ENCODE data around the gene PRODH2.
"Not testable (repeated sequence)": the region's sequence is repeated elsewhere in the genome, so short reads cannot be mapped to it uniquely, and the experiment has no call there.

PRODH2 gene

DNA sequence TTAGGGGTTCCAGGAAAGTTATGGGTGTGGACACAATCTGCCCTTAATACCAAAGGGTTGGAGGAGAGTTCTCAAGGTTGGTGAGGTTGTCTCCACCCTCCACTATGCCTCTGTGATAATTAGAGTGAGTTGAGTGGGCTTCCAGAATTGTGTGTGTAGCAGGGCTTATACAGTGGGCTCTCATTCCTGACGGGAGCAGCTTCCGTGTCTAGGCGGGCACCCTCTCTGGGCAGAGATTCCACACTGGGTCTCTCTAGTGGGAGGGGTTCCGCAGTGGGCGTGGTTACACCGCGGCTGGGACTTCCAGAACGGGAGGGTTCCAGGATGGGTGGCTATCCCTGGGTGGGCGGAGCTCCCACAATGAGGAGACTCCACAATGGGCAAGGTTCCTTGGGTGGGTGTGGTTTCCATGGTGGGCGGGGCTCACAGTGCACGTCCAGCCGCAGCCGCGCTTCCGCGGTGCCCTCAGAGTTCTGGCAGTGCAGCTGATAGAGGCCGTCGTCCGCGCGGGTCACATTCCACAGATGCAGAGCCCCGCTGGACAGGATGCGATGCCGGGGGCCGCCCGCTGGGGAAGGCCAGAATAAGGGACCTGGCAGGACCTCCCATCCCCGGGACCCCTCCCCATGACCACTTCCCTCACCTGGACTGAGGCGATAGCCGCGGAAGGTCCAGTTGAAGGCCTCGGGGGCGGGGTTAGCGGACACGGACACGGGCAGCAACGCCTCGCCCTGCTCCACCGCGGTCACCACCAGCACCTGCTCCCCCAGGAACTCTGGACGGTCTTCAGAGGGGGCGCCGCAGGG is 31.2 kb upstream of the PRODH2 start:
- DNase-seq: peak; percentile 74

DNA sequence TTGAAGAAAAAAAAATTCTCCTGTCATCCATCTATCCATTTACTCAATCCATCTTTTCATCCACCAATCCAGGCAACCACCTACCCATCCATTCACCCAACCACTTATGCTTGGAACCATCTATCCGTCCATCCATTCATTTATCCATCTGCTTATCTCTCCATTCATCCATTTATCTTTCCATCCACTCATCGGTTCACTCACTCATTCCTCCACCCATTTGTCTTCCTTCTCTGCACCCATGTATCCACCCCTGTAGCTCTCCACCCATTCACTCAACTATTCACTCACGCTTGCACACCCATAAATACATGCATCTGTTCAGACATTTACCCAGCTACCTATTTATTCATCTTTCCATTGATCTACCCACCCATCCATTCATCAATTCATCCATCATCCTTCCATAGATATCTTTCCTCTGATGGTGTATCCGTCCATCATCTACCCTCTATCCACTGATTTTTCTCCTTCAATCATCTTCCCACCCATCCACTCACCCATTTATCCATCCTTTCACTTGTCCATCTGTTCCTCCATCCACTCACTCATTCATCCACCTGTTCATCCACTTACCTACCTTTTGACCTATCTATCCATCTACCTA is 30.1 kb upstream of the PRODH2 start:
- no peak for DNase-seq

DNA sequence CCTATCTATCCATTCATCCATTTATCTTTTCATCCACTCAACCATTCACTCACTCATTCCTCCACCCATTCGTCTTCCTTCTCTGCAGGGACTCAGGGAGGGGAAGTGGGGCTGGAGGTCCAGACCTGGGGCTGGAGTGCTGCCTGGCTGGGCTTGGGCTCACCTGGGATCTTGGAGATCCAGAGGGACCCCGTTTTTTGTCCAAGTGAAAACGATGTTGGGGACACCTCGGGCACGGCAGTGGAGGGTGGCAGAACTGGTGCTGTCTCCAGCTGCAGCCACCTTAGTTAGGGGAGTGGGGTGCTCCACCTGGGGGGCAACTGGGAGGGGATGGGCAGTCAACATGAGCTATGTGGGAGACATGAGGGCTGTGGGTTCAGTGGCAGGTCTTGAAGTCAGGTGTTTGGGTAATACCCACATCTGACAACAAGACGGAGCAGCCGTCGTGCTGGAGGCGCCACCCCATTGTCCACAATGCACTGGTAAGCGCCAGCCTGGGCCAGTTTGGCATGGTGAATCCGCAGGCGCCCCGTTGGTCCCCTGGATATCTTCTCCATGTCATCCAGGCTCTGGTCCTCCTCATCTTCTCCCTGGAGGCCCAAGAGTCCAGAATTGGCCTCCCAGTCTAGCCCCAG is 29.4 kb upstream of the PRODH2 start:
- no peak for DNase-seq

DNA sequence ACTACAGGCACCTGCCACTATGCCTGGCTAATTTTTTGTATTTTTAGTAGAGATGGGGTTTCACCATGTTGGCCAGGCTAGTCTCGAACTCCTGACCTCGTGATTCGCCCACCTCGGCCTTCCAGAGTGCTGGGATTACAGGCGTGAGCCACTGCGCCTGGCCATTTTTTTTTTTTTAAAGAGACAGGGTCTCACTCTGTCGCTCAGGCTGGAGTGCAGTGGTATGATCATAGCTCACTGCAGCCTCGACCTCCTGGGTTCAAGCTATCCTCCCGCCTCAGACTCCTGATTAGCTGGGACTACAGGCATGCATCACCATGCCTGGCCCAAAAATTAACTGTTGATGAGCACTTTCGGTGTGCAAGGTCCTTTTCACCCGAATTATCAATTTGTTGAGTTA is 23.5 kb upstream of the PRODH2 start:
- DNase-seq: not testable (repeated sequence)

DNA sequence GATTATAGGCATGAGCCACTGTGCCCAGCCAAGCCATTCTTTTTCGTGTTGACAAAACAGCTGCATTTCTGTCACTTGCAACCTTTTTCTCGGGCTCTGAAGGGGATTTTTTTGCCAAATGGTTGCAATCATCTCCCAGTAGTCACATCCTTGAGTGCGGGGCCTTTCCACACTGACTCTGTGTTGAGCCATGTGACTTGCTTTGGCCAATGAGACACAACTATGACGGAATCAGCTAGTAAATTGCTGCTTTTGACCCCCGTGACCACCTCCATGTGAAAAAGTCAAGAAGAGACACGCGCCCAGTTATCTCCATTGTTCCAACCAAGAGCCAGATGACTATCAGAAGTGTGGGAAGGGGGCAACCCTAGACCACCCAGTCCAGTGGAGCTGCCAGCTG is 21.3 kb upstream of the PRODH2 start:
- no peak for DNase-seq

DNA sequence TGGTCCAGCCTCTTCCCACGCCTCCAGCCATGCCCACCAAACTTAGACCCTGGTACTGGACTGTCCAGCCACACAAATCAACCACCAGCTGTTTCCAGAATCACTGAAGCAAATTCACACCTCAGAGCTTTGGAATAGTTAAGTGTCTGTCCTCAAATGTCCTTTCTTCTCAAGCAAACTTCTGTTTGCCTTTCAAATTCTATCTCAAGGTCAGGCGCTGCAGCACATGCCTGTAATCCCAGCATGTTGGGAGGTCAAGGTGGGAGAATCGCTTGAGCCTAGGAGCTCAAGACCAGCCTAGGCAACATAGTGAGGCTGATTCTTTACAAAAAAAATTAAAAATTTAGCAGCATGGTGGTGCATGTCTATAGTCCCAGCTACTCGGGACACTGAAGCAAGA is 19.4 kb upstream of the PRODH2 start:
- no peak for DNase-seq

DNA sequence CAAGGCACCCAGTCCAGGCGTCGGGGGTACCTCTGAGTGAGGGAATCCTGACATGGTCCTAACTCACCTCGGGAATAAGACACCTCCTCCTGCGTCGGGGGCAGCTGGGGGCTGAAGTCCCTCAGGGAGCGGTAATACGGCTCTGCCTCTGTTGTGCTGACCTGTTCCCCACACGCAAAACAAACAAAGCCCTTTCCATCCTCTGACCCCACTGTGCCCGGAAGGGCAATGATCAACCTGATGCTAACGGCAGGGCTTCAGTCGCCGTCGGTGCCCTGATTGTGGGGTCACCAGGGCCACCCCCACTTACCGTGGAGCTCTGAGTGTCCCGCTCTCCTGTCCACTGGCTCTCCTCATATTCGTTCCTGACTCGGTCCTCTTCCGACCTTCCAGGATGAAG is 18.3 kb upstream of the PRODH2 start:
- DNase-seq: no peak

DNA sequence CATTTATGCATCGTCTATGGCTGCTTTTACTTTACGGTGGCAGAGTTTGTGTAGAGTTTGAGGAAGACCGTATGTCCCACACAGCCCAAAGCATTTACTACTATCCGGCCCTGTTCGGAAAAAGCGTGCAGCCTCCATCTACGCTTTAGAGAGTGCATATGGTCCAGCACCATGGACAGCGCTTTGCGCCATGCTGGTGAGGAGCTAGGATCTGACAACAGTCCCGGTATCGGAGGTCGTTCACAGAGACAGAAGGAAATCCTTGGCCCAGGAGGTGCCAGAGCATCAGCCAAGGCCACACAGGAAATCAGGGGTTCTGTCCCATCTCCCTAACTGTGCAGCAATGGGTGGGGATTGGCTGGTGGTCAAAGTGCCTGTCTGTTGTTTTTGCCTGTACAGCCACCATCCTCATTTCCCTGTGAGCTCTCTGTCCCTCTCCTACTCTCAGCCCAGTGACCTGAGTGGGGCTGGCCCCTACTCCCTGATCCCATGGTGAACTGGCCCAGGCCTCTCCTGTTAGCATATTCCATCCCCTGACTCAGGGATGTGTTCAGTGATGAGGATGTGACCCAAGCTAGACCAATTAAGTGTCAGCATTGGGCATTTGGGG is 16.2 kb upstream of the PRODH2 start:
- no peak for DNase-seq

DNA sequence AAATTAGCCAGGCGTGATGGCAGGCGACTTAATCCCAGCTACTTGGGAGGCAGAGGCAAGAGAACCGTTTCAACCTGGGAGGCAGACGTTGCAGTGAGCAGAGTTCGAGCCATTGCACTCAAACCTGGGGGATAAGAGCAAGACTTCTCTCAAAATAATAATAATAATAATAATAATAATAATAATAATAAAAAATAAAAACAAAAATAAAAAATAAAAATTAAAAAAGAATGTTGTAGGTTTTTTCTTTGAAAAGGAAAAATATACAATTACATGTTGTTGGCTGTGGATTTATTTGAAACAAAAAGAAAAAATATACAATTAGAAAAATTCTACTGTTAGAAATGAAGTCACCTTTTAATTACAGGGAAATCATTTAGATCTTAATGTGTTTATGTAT is 11.5 kb upstream of the PRODH2 start:
- DNase-seq: no peak

DNA sequence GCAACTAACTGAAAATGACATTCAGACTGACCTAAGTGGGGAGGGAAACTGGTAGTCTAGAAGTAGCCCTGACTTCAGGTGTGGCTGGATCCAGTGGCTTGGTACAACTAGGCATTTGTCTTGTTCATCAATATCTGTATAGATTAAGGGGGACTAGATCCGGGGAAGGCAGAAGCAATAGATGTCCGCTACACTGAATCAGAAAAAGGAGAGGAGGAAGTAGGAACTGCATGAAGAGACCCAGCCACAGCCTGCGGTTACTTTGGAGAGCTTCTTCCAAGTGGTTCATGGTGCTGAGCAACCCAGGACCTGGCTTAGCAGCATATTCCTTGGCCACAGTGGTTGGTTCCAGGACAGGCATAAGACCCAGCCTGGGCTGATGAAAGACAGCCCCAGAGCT is 9.9 kb upstream of the PRODH2 start:
- DNase-seq: no peak

DNA sequence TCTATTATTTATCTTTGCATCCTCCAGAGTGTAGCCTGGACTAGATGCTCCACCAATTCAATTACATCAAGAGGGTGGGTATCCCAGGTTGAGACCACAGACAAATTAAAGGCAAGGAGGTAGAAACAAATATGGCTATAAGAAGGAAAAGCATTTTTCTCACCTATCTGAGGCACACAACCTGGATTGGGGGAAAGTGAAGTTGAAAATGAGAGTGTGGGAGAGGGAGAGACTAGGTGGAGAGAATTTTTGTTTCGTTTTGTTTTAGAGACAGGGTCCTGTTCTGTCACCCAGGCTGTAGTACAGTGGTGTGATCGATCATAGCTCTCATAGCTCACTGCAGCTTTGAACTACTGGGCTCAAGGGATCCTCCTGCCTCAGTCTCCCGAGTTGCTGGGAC is 5.8 kb upstream of the PRODH2 start:
- DNase-seq: no peak

DNA sequence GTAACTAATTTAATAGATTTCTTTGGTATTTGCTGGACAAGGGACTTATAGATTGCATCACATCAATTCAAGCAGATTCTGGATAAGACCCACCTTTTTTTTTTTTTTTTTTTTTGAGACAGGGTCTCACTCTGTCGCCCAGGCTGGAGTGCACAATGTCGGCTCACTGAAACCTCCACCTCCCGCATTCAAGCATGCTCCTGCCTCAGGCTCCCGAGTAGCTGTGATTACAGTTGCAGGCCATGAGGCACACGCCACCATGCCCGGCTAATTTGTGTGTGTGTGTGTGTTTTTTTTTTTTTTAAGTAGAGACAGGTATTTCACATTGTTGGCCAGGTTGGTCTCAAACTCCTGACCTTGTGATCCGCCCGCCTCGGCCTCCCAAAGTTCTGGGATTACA is 4.2 kb upstream of the PRODH2 start:
- DNase-seq: no peak

DNA sequence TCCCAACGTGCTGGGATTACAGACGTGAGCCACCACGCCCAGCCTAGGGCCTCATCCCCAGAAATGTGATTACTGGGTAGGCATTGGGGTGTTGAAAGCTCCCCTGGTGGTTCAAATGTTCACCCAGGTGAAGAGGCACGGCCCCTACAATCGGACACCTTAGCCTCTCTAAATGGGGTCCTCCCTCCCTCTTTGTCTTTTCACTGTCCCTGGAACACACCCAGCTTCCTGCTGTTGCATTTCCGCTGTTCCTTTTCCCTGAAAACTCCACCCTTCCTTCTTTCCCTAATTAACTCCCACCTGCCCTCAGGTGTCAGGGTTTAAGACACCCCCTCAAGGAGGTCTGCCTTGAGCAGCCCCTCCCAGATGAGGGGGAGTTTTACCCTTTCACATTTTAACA is 3.6 kb upstream of the PRODH2 start:
- no peak for DNase-seq

DNA sequence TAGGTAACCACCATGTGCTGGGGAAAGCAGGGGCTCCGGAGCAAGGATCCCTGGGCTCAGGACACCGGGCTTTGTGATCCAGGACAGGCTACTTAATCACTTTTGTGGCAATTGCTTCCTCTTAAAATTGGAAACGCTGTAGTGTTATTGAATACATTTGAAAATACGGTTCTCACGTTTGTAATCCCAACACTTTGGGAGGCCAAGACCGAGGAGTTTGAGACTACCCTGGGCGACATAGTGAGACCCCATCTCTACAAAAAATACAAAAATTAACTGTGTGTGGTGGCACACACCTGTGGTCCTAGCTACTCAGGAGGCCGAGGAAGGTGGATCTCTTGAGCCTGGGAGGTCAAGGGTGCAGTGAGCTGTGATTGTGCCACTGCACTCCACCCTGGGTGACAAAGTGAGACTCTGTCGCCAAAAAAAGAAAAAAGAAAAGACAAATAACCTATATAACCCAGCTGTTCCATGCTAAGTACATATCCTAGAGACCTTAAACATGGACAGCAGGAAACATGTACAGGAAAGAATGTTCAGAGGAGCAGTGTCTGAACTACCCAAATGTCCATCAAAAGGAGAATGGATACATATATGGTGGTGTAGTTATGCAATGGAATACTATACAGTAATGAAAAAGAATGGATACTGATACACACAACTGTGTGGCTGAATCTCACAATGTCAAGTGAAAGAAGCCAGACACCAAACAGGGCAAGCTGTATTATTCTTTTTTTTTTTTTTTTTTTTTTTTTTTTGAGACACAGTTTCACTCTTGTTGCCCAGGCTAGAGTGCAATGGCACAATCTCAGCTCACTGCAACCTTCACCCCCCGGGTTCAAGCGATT is 622 bp upstream of the PRODH2 start:
- DNase-seq: no peak

DNA sequence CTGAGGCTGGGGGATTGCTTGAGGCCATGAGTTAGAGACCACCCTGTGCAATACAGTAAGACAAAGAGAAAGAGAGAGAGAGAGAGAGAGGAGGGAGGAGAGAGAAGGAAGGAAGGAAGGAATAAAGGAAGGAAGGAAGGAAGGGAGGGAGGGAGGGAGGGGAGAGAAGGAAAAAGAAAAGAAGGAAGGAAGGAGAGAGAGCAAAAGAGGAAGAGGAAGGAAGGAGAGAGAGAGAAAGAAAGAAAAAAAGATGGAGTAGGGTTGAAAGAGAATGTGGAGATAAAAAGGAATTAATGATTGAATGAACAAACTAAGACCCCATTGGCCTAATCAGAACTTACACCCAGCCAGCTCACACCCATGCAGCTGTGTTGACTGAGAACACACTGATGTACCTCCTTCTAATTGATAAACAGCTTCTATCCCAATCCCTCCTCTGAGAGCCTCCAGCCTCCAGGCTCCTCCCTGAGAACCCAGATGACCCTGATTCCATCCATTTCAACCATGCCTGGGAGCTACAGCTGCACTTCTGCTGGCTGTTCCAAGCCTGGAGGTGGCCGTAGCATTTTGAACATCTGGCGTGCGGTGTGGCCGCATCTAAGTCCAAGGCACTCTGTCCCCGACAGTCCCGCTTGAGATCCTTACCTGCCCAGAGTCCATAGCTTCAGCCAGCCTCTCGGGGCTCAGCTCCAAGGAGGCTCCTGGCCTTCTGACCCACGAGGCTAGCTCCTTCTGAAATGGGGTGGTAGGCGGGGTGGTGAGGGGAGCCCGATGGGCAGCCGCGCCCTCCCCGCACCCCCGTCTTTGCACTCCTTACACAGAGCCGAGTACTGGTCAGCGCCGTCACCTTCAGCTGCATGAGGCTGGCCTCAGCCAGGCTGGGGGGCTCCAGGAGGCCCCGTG is 1.1 kb downstream of the PRODH2 start:
- no peak for DNase-seq

DNA sequence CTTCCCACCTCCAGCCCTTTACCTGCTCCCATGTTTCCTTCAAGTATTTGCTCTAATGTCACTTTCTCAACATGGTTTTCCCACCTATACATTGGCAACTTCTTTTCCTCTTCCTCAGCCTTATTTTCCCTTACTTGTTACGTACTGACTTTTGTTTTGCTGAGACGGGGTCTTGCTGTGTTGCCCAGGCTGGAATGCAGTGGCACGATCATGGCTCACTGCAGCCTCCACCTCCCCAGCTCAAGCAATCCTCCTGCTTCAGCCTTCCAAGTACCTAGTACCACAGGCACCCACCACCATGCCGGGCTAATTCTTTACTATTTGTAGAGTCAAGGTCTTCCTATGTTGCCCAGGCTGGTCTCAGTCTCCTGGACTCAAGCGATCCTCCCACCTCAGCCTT is 5.0 kb downstream of the PRODH2 start:
- no peak for DNase-seq

DNA sequence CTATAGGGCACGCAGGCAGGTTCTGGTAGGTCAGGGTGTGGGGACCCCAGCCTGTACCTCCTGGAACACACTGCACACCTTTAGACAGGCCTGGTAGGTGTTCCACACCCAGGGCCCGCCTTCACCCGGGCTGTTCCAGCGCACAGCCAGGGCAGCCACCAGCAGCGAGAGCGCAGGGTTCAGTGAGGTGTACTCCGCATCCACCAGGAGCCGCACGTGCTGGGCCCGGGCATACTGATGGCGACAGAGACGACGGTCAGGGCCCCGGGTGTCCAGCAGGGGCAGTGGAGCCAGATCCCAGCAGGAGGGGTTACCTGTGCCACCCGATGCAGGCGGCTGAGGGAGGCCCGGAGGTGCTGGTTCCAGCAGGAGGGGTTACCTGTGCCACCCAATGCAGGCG is 6.0 kb downstream of the PRODH2 start:
- DNase-seq: no peak

DNA sequence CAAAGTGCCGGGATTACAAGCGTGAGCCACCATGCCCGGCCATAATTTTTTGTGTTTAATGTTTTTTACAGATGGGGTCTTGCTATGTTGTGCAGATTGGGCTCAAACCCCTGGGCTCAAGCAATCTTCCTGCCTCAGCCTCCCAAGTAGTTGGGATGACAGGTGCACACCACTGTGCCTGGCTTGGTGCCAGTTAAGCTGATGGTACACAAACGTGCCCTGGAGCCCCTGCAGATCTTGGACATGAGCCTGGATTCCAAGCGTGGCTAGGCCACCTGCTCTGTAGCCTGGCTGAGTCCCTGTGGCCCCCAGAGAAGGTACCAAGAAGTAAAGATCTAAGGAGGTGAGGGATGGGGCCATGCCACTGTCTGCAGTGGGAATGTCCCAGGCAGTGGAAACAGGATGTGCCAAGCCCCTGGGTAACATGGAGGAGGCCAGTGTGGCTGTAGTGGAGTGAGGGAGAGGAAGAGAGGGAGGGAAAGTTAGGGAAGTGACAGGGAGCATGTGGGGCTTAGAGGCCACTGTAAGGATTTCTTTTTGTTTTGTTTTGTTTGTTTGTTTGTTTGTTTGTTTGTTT is 7.0 kb downstream of the PRODH2 start:
- DNase-seq: no peak

DNA sequence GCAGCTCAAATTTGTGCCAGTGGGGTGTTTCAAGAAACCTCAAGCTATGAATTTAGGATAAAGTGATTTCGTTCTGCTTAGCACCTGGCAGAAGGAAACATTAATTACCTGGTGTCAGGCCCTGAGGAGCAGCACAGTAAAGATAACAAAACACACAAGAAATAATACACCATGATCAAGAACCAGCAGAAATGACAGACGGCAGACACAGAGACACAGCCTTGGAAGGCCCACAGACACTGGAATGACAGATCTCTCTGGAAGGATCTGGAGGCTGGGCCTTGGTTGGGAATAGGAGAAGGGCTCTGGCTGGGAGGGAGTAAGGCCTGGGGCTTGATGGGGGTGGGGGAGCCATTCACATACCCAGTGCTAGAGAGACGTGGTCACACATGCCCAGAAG is 10.8 kb downstream of the PRODH2 start:
- DNase-seq: no peak

DNA sequence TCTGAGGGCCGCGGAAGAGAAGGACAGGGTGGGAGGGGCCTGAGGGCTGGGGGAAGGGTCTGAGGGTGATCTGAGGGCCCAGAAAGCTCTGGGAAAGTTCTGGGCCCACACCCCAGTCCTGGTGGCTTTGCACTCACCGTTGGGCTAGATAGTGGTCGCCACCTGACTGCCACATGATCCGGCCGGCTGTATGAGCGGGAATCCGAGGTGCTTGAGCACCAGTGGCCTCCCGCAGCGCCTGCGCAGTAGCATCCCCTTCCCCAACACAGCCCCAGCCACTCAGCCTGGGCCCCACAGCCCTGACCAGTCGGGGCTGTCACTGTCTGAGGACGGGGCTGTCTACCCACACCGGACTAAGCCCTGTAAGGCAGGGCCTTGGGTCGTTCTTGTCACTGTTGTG is 15.0 kb downstream of the PRODH2 start:
- no peak for DNase-seq

All from NCI-H526 treated with DMSO at 0.1 percent for 48 hours (cell line).